HCT116 (cell line): ENCODE data around the gene XYLT1. TPM values are rescaled to one million over a fixed set of nuclear protein-coding genes. Genes with fewer than 3 reads are reported as not detected.

Experiments
- ATAC-seq: fragments of 200-7000 bp; cut with Tn5 transposase; 2 replicates; pipeline ENCODE4 v1.9.1; 2020; ENCODE audit warnings: mild to moderate bottlenecking, moderate library complexity
- BruUV-seq: library from RNA; stranded (reverse); fragments of 400-500 nt; replicated peaks from 2 replicates; lab custom pipeline; 2021; lab: Mats Ljungman, UMichigan
- CTCF ChIA-PET: fragments of 300-600 bp; sonication (Branson Sonifier 250); formaldehyde crosslinking; loops from one replicate; lab custom pipeline; 2021; ENCODE audit warnings: antibody characterized with exemption; lab: Charles Lee
- POLR2A ChIA-PET: fragments of 300-600, 350-600 bp; sonication (Branson Sonifier 250); formaldehyde crosslinking; loops from one replicate; lab custom pipeline; 2021; ENCODE audit warnings: antibody characterized with exemption; lab: Charles Lee
- RAD21 ChIA-PET, 2 experiments: fragments of 300-600 bp; sonication (Branson Sonifier 250); formaldehyde crosslinking; loops; one replicate each; lab custom pipeline; 2023; ENCODE audit warnings: low total read pairs in 2 of 2; ENCODE audit not compliant: uncharacterized antibody in 2 of 2, unreplicated experiment in 2 of 2, low non-redundant PET in 1 of 2; lab: Charles Lee
- DNase-seq: peaks from one replicate; pipeline ENCODE4 v3.0.0-alpha.2; 2010; ENCODE audit warnings: low read depth, low spot score
- H2AFZ ChIP-seq: fragments of 200-600 bp; shearing (Covaris generic), sonication (generic); 2 replicates; pipeline ENCODE4 v1.6.1; 2017; ENCODE audit warnings: low read depth, mixed run types, mixed read lengths, antibody characterized with exemption, low read length; ENCODE audit not compliant: poor library complexity, severe bottlenecking
- H3K27ac ChIP-seq: 2 replicates; pipeline ENCODE4 v1.5.1; 2012; ENCODE audit warnings: low read depth, low read length
- H3K27me3 ChIP-seq: fragments of 200-600 bp; sonication (generic); 2 replicates; pipeline ENCODE4 v1.6.1; 2016; ENCODE audit warnings: mixed run types, low read length, mixed read lengths; ENCODE audit not compliant: insufficient read depth
- H3K36me3 ChIP-seq, 2 experiments: fragments of 200-500 bp in 1 of 2; fragments of 200-600 bp in 1 of 2; sonication (Bioruptor generic) in 1 of 2; sonication (generic) in 1 of 2; 2 replicates each; pipeline versions ENCODE4 v1.5.1 to v1.6.1; 2014 to 2016; ENCODE audit warnings: low read length in 2 of 2, inconsistent platforms in 1 of 2, mixed read lengths in 1 of 2, mixed run types in 1 of 2; ENCODE audit not compliant: insufficient read depth in 2 of 2, control insufficient read depth in 1 of 2
- H3K4me1 ChIP-seq, 2 experiments: fragments of 200-600 bp in 1 of 2; sonication (generic) in 1 of 2; 2 replicates each; pipeline versions ENCODE4 v1.5.1 to v1.6.1; 2012 to 2017; ENCODE audit warnings: low read length in 2 of 2, inconsistent platforms in 1 of 2, mild to moderate bottlenecking in 1 of 2, mixed read lengths in 1 of 2, mixed run types in 1 of 2, moderate library complexity in 1 of 2; ENCODE audit not compliant: insufficient read depth in 2 of 2, control insufficient read depth in 1 of 2
- H3K4me2 ChIP-seq: fragments of 200-600 bp; sonication (generic); 2 replicates; pipeline ENCODE4 v1.6.1; 2017; ENCODE audit warnings: mixed run types, low read length, mixed read lengths
- H3K4me3 ChIP-seq, 2 experiments: fragments of 200-600 bp in 1 of 2; sonication (generic) in 1 of 2; replicated peaks in 1 of 2; 2 replicates each; pipeline ENCODE4 v1.5.1; 2011 to 2016; ENCODE audit warnings: low read length in 2 of 2, control low read depth in 1 of 2, low read depth in 1 of 2, mild to moderate bottlenecking in 1 of 2, mixed read lengths in 1 of 2, mixed run types in 1 of 2
- H3K79me2 ChIP-seq: fragments of 200-600 bp; sonication (generic); 2 replicates; pipeline ENCODE4 v1.6.1; 2017; ENCODE audit warnings: mild to moderate bottlenecking, mixed run types, low read length, moderate library complexity, mixed read lengths; ENCODE audit not compliant: insufficient read depth
- H3K9ac ChIP-seq: fragments of 200-600 bp; sonication (generic); 2 replicates; pipeline ENCODE4 v1.6.1; 2016; ENCODE audit warnings: low read length, mixed read lengths
- H3K9me2 ChIP-seq: fragments of 200-600 bp; sonication (generic), shearing (Covaris generic); 2 replicates; pipeline ENCODE4 v1.6.1; 2017; ENCODE audit warnings: mixed run types, mild to moderate bottlenecking, moderate library complexity; ENCODE audit not compliant: insufficient read depth
- H3K9me3 ChIP-seq, 2 experiments: fragments of 200-500 bp in 1 of 2; fragments of 200-600 bp in 1 of 2; sonication (Bioruptor generic) in 1 of 2; sonication (generic) in 1 of 2; 2 replicates each; pipeline ENCODE4 v1.6.1; 2014 to 2017; ENCODE audit warnings: low read length in 2 of 2, mixed read lengths in 2 of 2, inconsistent platforms in 1 of 2, low read depth in 1 of 2, mild to moderate bottlenecking in 1 of 2, mixed run types in 1 of 2, moderate library complexity in 1 of 2; ENCODE audit not compliant: control insufficient read depth in 1 of 2, insufficient read depth in 1 of 2
- H4K20me1 ChIP-seq: fragments of 200-600 bp; sonication (generic), shearing (Covaris generic); 2 replicates; pipeline ENCODE4 v1.6.1; 2017; ENCODE audit warnings: mixed run types, mild to moderate bottlenecking, moderate library complexity; ENCODE audit not compliant: insufficient read depth
- ATF3 ChIP-seq: IDR thresholded peaks from 2 replicates; pipeline ENCODE4 v1.6.1; 2012
- CBX3 ChIP-seq: IDR thresholded peaks from 2 replicates; pipeline ENCODE4 v1.6.1; 2012; ENCODE audit warnings: low read depth
- CEBPB ChIP-seq: IDR thresholded peaks from 2 replicates; pipeline ENCODE4 v1.6.1; 2012; ENCODE audit warnings: low read depth
- EGR1 ChIP-seq: IDR thresholded peaks from 2 replicates; pipeline ENCODE4 v1.6.1; 2012; ENCODE audit warnings: low read depth
- EZH2 ChIP-seq: fragments of 200-600 bp; sonication (generic); IDR thresholded peaks from 2 replicates; pipeline ENCODE4 v1.6.1; 2017; ENCODE audit warnings: antibody characterized with exemption, mixed run types
- FOSL1 ChIP-seq: IDR thresholded peaks from 2 replicates; pipeline ENCODE4 v1.6.1; 2012; ENCODE audit warnings: low read depth
- JUND ChIP-seq: IDR thresholded peaks from 2 replicates; pipeline ENCODE4 v1.6.1; 2012
- MAX ChIP-seq: IDR thresholded peaks from 2 replicates; pipeline ENCODE4 v1.6.1; 2012
- POLR2A ChIP-seq: IDR thresholded peaks from 2 replicates; pipeline ENCODE4 v1.7.0; 2011; ENCODE audit warnings: borderline replicate concordance; ENCODE audit not compliant: insufficient read depth, insufficient read length; ENCODE audit errors: extremely low read depth
- RAD21 ChIP-seq: IDR thresholded peaks from 2 replicates; pipeline ENCODE4 v1.6.1; 2012; ENCODE audit warnings: low read depth, mild to moderate bottlenecking
- ZBTB33 ChIP-seq: IDR thresholded peaks from 2 replicates; pipeline ENCODE4 v1.6.1; 2011; ENCODE audit warnings: mild to moderate bottlenecking, low read length, moderate library complexity; ENCODE audit not compliant: insufficient replicate concordance; ENCODE audit errors: extremely low read depth
- ZNF274 ChIP-seq: fragments of 200-500 bp; sonication (Bioruptor generic); IDR thresholded peaks from 2 replicates; pipeline ENCODE4 v1.6.1; 2014; ENCODE audit warnings: mild to moderate bottlenecking, low read depth, low read length, inconsistent platforms
- intact Hi-C: fragments of 100-400 bp; cut with micrococcal nuclease; formaldehyde crosslinking; loops from 2 replicates; pipeline ENCODE4 v1.10.0; 2022
- total RNA-seq: library from RNA; stranded (reverse); gene quantifications from one replicate; pipeline ENCODE4 v1.2.1, GENCODE V29; 2021; ENCODE audit not compliant: unreplicated experiment

The XYLT1 gene
- total RNA-seq, 1 experiment from 2014 or later = 4.5 TPM

- no peak for ATAC-seq
- Histone ChIP-seq H3K4me2 (no peak overlapping the region), H3K79me2 (no peaks in the 10 kb centered on the region), H3K4me3 (no peak overlapping the region), H3K4me1 (no peaks in the 10 kb centered on the region), H4K20me1 (no peaks in the 10 kb centered on the region), H3K27ac (no peak overlapping the region), H3K36me3 (no peaks in the 10 kb centered on the region), H3K27me3 (peaks cover 5% of the 10 kb centered on the region), H3K9ac (no peak overlapping the region), H3K9me3 (no peaks in the 10 kb centered on the region), H2AFZ (no peak overlapping the region), H3K9me2 (no peaks in the 10 kb centered on the region)
- intact Hi-C loops = no loop called here
- no peak for DNase-seq
- ChIA-PET RAD21 (no interaction called here), POLR2A (no interaction called here), CTCF (no interaction called here)
- BruUV-seq = no TSS peak
- TF ChIP-seq ZNF274 = no peak
- no peak for TF ChIP-seq EZH2
- TF ChIP-seq MAX = no peak
- TF ChIP-seq EGR1 = no peak
- TF ChIP-seq JUND = no peak
- TF ChIP-seq RAD21 = no peak
- TF ChIP-seq CBX3 = no peak
- no peak for TF ChIP-seq ZBTB33
- TF ChIP-seq POLR2A = no peak
- TF ChIP-seq FOSL1 = no peak
- no peak for TF ChIP-seq ATF3
- TF ChIP-seq CEBPB = no peak
These were observed 314.8 kb downstream of the XYLT1 start for GRCh38 chr16:17155936-17156335.
